ENCODE results near the gene GCDH.

Gene GCDH

GRCh38 chr19:12943437-12944044 is 52.6 kb downstream of the GCDH start:
- DNase-seq = no peak

GRCh38 chr19:12944104-12944674 is 53.2 kb downstream of the GCDH start:
- DNase-seq = no peak

GRCh38 chr19:12945479-12946091 is 54.6 kb downstream of the GCDH start, which contains the start of gene RAD23A:
Gene RAD23A, plus strand, starts transcription at chr19:12945862. Its CDS starts 87 bp downstream, at chr19:12945949.
- peak; percentile 94 for DNase-seq

GRCh38 chr19:12946092-12946721 is 55.2 kb downstream of the GCDH start:
- peak; percentile 54 for DNase-seq

- peak; percentile 30 for DNase-seq
Observed at GRCh38 chr19:12946731-12947496, 56.0 kb downstream of the GCDH start.

GRCh38 chr19:12947702-12948611 is 57.0 kb downstream of the GCDH start:
- no peak for DNase-seq

- no peak for DNase-seq
Observed at GRCh38 chr19:12948612-12949362, 57.8 kb downstream of the GCDH start.
